GM18499 (cell line): ENCODE data around the gene ABTB2.

ENCODE experiments used
- ATAC-seq: cut with Tn5 transposase; IDR thresholded peaks from one replicate; pipeline ENCODE4 v1.9.1; 2021; ENCODE audit warnings: moderate number of reproducible peaks; ENCODE audit not compliant: insufficient read depth, unreplicated experiment

Gene ABTB2

GRCh38 chr11:34363363-34364084 lies 5.7 kb upstream of the ABTB2 start:
- ATAC-seq: no peak

GRCh38 chr11:34360046-34360445 lies 2.2 kb upstream of the ABTB2 start:
- ATAC-seq: no peak

GRCh38 chr11:34359548-34359891 lies 1.7 kb upstream of the ABTB2 start:
- no peak for ATAC-seq

GRCh38 chr11:34358728-34359547 lies 1.1 kb upstream of the ABTB2 start:
- ATAC-seq: no peak

GRCh38 chr11:34358258-34358727 lies 483 bp upstream of the ABTB2 start:
- no peak for ATAC-seq

GRCh38 chr11:34356913-34357700 lies 703 bp downstream of the ABTB2 start:
- ATAC-seq: no peak

- no peak for ATAC-seq
Observed at GRCh38 chr11:34356576-34356912, 1.3 kb downstream of the ABTB2 start.

GRCh38 chr11:34356130-34356529 lies 1.7 kb downstream of the ABTB2 start:
- ATAC-seq: no peak

GRCh38 chr11:34355726-34356125 lies 2.1 kb downstream of the ABTB2 start:
- ATAC-seq: no peak

- no peak for ATAC-seq
Observed at GRCh38 chr11:34354782-34355181, 3.0 kb downstream of the ABTB2 start.

GRCh38 chr11:34353881-34354280 lies 3.9 kb downstream of the ABTB2 start:
- no peak for ATAC-seq

GRCh38 chr11:34351687-34352469 lies 5.9 kb downstream of the ABTB2 start:
- peak; percentile 62 for ATAC-seq

- no peak for ATAC-seq
Observed at GRCh38 chr11:34351051-34351450, 6.8 kb downstream of the ABTB2 start.

GRCh38 chr11:34349882-34350281 lies 7.9 kb downstream of the ABTB2 start:
- ATAC-seq: no peak

- ATAC-seq: no peak
Observed at GRCh38 chr11:34348919-34349318, 8.9 kb downstream of the ABTB2 start.

- no peak for ATAC-seq
Observed at GRCh38 chr11:34348096-34348495, 9.7 kb downstream of the ABTB2 start.

GRCh38 chr11:34346551-34346950 lies 11.3 kb downstream of the ABTB2 start:
- no peak for ATAC-seq

- ATAC-seq: no peak
Observed at GRCh38 chr11:34345991-34346480, 11.8 kb downstream of the ABTB2 start.

GRCh38 chr11:34345540-34345876 lies 12.3 kb downstream of the ABTB2 start:
- ATAC-seq: no peak
